Renal pelvis (tissue), 4 donors: Measurements from ENCODE around the gene TSPAN9. TPM values are rescaled to one million over a fixed set of nuclear protein-coding genes. Genes with fewer than 3 reads are reported as not detected.

Experiments used
- DNase-seq: peaks from one replicate; pipeline ENCODE4 v3.0.0-alpha.2; 2013
- polyA plus RNA-seq, 3 donors: library from polyadenylated mRNA; unstranded; fragments of 120-200 nt; gene quantifications; one replicate each; pipeline ENCODE4 v1.2.1, GENCODE V29; 2013; ENCODE audit not compliant: insufficient read length in 3 of 3

The TSPAN9 gene
- polyA plus RNA-seq, 3 donors: 69.0 to 86.6 (median 83.3) TPM

- DNase-seq: no peak
Observed at GRCh38 chr12:3119192-3119755, 42.1 kb downstream of the TSPAN9 start.

- DNase-seq: peak; percentile 91
Observed at GRCh38 chr12:3119756-3120601, 42.8 kb downstream of the TSPAN9 start.

GRCh38 chr12:3120701-3121100 lies 43.5 kb downstream of the TSPAN9 start:
- no peak for DNase-seq

GRCh38 chr12:3122841-3123678 lies 45.9 kb downstream of the TSPAN9 start:
- DNase-seq: no peak

- no peak for DNase-seq
Observed at GRCh38 chr12:3123729-3124128, 46.5 kb downstream of the TSPAN9 start.

GRCh38 chr12:3124917-3125316 lies 47.7 kb downstream of the TSPAN9 start:
- no peak for DNase-seq

GRCh38 chr12:3125674-3126073 lies 48.5 kb downstream of the TSPAN9 start:
- DNase-seq: no peak

GRCh38 chr12:3127832-3128231 lies 50.7 kb downstream of the TSPAN9 start:
- no peak for DNase-seq

GRCh38 chr12:3128498-3129293 lies 51.5 kb downstream of the TSPAN9 start:
- DNase-seq: no peak

- DNase-seq: no peak
Observed at GRCh38 chr12:3129301-3130056, 52.3 kb downstream of the TSPAN9 start.

- DNase-seq: no peak
Observed at GRCh38 chr12:3130057-3130830, 53.1 kb downstream of the TSPAN9 start.

GRCh38 chr12:3131129-3131528 lies 54.0 kb downstream of the TSPAN9 start:
- no peak for DNase-seq

GRCh38 chr12:3132636-3133404 lies 55.6 kb downstream of the TSPAN9 start:
- no peak for DNase-seq

GRCh38 chr12:3133405-3133783 lies 56.2 kb downstream of the TSPAN9 start:
- no peak for DNase-seq

- DNase-seq: no peak
Observed at GRCh38 chr12:3134126-3134525, 56.9 kb downstream of the TSPAN9 start.

GRCh38 chr12:3134526-3135135 lies 57.5 kb downstream of the TSPAN9 start:
- DNase-seq: no peak

- peak; percentile 74 for DNase-seq
Observed at GRCh38 chr12:3135522-3136461, 58.6 kb downstream of the TSPAN9 start.
